ENCODE data around the gene RNPS1.

The RNPS1 gene, protein sequence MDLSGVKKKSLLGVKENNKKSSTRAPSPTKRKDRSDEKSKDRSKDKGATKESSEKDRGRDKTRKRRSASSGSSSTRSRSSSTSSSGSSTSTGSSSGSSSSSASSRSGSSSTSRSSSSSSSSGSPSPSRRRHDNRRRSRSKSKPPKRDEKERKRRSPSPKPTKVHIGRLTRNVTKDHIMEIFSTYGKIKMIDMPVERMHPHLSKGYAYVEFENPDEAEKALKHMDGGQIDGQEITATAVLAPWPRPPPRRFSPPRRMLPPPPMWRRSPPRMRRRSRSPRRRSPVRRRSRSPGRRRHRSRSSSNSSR

DNA sequence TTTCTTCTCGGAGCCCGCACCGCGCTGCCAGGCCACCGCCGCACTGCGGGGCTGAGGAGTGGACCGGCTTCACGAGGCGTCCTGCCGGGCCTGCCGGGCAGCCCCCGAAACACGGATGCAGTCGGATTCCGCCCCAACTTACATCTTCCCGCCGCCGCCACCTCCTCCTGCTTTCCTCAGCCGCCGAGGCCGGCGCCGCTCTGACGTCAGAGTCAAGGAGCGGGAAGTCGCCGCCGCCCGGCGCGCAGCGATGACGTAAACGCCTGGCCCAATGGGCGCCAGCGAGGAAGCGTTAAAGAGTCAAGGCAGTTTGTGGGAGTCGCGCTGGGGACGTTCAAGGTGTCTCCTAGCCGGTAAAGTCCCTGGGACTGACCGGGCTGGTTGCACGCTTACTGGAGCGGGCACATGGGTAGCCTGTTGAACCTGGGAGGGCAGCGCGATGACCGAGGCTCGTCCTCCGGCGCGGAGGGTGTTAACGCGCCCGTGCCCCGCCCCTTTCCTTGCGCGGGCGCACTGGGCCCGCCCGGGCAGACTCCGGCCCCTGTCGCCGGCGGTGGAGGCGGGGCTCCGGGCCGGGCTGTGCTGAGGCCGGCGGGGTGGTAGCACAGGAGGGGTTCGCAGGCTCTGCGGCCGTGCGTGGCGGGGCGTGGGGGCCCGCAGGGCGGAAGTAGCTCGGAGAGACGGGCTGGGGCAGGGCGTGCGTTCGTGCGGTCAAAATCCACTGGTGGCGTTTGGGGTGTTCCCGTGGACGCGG is at the start of gene RNPS1:
Gene RNPS1, minus strand, starts transcription at position 214 of the 754 bp plus-strand sequence. CDS start 3,483 bp downstream, outside the sequence.
- DNase-seq (ENCODE audit: low read depth): peak; percentile 84

DNA sequence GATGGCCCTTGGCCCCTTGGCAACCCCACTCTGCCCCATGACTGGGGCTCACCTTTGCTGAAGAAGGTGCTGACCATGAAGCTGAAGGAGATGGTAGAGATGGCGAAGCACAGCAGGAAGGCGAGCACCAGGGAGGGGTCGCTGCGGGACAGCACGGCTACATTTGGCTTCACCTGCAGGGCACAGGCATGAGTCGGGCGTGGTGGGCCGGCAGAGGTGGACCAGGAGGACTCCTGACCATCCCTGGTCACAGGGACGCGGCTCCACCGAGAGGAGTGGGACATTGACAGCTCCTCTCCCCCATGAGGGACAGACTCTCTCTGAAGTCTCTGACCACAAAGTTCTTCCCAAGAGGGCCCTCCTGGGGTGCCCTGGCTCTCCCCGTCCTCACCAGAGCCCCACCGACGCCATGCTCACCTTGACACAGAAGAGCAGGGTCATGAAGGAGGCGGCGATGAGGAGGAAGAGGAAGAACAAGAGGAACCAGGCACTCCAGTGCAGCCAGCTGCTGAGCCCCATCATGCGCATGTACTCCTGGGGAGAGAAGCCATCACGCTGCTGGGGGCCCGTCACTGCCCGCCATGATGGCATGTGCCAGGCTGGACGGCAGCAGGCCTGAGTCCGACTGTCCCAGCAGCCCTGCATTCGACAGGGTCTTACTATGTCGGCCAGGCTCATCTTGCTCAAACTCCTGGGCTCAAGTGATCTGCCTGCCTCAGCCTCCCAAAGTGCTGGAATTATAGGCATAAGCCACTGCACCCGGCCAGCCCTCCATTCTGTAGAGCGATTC is 49.5 kb upstream of the RNPS1 start:
- DNase-seq (ENCODE audit: low read depth): no peak

DNA sequence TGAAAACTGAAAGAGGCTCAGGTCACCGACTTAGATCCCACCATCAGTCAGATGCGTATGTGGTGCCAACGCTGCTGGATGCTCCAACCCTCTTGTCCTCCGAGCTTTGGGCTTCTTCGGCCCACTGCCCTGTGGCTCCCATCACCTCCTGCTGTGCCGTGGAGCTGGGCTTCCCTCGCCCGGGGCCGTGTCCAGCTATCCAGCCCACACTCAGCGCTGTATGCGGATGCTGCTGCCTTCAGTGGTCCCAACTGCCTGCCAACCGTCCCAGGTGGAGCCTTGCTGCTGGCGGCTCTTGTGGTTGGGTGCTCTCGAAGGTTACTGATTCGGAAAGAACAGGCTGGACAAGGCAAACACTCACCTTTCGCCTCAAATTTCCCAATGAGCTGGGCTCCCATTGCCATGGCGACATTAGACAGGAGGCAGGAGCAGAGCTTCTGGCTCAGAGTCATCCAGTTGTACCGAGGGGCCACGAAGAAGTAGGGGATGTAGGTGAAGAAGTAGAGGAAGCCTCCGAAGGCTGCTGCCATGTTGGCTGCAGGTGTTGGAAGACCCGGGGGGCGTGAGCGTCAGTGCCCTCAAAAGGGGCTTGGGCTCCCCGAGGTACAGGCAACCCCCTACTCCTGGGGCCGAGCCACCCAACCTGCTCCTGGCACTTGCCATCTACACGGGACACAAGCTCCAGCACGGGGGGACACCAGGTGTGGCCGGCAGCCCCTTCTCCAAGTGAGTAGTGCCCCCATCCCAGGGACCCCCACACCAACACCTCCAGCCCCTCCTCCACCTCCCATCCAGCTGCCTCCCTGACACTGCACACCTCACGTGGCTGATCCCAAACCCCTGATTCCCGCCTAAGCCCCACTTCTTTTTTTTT is 40.4 kb upstream of the RNPS1 start:
- no peak for DNase-seq (ENCODE audit: low read depth)

DNA sequence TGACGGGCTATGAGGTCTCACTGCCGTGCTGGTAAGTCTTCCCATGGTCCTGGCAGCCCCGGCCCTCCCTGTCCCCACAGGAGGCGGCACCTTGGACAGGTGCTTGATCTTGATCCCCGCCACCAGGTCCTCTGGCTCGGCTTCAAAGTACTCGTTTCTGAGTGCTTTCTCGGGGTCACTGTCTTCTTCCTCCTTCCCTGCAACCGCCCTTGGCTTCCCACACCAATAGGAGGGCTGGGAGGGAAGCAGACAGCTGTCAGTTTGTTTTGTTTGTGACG is 31.9 kb upstream of the RNPS1 start:
- no peak for DNase-seq (ENCODE audit: low read depth)

DNA sequence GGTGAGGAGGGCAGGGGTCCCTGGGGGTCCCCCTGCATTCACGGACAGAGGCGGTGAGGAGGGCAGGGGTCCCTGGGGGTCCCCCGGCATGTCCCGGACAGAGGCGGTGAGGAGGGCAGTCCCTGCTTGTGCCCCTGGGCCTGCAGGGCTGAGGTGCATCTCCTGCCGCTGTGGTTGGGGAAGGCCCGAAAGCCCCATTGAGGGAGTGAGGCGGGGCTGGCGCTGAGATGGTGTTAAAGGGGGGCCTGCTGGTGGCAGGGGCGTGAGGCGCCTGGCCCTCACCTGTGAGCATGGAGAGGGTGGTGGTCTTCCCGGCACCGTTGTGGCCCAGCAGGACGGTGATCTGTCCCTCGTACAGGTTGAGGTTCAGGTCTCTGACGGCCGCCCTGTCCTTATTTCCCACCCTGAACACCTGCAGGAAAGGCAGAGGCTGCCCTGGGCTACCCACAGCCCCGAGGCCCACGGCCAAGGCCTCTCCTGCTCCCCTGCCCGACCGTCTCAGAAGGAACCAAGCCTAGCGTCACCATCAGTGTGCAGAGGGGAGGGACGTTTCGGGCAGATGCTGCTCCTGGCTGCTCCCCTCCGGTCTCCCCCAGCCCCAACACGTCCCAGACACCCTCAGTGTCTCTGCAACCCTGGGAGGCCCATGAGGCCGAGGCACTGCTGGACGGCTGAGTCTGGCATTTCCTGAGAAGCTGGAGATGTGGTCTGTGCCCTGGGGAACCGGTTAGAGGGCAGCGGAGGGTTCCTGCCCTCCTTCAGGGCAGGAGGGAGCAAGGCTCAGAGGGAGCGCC is 31.4 kb upstream of the RNPS1 start:
- DNase-seq (ENCODE audit: low read depth): no peak

DNA sequence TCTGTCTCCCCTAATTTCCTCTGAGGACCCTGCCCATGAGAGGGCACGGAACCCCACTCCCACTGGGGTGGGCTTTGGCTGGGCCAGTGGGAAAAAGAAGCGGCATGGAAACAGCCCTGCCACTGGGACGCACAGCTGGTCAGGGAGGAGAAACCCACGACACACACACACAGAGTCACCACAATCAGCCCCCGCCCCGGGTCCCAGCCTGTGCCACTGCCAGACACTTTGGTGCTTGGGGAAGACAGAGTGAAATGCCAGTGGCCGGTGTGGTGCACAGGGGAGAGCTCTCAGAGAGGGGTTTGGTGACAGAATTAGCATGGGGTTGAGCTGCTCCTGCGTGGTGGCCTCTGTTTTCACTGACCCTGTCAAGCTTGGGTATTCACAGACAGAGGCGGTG is 30.7 kb upstream of the RNPS1 start:
- no peak for DNase-seq (ENCODE audit: low read depth)

DNA sequence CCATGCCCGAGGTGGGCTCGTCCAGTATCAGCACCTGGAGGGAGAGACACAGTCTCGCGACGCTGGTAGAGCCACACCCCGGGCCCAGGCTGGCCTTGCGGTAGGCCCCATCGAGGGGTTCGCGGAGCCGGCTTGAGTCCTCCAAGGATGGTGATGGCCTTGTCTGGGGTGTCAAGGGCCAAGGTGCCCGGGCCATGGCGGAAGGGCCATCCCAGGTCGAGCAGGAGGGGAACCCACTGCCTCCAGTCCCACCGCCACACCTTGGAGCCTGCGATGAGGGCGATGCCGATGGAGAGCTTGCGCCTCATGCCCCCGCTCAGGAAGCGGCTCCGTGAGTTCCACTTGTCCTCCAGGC is 29.6 kb upstream of the RNPS1 start:
- no peak for DNase-seq (ENCODE audit: low read depth)

DNA sequence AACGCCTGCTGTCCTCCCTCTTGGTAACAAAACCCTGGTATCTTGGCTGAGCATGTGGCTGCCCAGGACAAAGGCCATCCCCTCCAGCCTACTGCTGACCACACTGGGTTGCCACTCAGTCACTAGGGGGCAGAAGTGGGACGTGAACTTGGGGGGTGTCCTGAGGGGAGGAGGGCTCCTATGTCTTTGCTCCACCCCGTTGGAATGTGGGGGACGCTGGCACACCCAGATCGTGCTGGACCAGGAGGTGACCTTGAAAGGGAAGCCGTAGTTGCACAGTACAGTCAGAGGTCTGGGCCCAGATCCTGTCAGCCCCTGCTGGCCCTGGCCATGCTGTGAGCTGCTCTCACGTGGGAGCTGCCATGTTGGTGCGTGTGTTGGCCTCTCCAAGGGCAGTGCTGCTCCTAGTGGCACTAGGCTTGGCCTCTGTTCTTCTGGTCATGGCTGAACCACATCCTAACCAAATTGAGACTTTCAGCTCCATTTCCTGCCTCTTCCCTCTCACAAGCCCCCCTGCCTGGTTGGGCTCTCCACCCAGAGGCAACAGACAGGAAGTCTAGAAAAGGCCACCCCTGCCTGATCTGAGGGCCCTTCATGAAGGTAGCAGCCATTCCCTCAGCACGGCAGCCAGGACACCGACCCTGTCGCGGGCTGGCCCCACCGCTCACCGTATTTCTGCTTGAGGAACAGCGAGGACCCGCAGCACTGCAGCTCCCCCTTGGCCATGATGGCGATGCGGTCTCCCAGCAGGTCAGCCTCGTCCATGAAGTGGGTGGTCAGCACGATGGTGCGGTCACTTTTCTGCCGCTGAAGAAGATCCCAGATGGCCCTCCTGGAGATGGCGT is 29.0 kb upstream of the RNPS1 start:
- no peak for DNase-seq (ENCODE audit: low read depth)

DNA sequence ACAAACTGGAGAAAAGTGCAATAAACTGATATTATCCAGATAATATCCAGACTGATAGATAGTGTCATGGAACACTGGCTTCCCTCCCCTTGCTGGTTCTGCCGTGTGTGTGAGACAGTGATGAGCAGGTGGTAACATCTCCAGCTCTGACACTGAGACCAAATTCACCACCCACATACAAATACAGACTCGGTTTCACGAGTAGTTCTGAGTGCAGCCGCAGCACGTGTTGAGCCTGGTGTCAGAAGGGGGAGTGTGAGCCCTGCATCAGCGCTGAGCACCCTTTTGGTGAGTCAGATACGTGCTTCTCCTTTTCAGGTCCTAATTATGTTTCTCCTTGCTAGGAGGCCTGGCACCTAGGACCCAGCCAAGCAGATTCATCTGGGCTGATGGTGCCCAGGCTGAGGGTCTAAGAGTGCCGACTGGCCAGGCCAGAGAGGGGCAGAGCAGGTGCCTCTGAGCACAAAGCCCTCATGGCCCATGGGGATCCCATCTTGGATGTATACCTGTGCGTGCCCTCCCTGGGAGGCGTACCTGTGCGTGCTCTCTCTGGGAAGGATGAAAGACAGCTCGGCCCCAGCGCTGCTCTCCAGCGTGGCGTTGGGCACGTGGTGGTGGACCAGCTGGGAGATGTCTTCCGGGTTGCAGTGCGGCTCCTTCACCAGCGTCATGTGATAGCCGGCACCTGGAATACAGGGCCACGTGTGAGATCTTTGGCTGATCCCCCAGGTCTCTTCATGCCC is 27.3 kb upstream of the RNPS1 start:
- DNase-seq (ENCODE audit: low read depth): no peak

DNA sequence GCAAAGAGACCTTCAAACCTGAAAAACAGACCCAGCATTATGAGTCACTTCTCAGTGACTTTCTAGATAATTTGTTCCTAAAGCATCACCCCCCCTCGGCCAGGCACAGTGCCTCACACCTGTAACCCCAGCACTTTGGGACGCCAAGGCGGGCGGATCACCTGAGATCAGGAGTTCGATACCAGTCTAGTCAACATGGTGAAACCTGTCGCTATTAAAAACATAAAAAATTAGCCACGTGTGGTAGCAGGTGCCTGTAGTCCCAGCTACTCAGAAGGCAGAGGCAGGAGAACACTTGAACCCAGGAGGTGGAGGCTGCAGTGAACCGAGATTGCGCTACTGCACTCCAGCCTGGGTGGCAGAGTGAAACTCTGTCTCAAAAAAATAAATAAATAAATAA is 24.3 kb upstream of the RNPS1 start:
- no peak for DNase-seq (ENCODE audit: low read depth)

DNA sequence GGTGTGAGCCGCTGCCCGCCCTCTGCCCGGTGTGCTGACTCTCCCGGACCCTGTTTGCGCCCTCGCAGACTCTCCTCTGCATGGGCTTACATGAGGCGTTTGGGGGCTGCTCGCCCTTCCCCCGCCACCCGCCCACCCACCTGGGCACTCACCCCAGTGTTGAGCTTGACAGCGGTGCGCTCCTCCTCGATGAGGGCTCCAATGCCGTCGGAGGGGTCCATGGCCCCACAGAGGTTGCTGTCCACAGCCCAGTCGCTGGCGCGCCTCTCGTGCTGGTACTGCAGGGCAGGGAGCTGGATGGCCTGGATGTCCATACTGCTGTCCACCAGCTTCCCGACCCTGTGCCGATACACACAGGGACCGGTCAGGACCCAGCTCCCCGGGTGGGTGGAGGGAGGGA is 21.4 kb upstream of the RNPS1 start:
- DNase-seq (ENCODE audit: low read depth): no peak

DNA sequence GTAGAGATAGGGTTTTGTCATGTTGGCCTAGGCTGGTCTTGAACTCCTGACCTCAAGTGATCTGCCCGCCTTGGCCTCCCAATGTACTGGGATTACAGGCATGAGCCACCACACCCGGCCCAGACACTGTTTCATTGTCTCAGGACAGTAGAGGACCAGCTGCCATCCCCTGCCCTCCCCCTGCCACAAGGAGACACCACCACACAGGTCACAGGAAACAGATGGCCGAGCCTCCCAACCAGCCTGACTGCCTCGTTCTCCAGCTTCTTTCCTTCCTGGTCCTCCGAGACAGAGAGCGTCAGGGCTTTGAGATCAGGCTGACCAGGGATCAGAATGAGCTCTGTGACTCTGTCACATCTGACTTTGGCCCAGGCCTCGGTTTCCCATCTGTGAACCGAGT is 20.8 kb upstream of the RNPS1 start:
- no peak for DNase-seq (ENCODE audit: low read depth)

DNA sequence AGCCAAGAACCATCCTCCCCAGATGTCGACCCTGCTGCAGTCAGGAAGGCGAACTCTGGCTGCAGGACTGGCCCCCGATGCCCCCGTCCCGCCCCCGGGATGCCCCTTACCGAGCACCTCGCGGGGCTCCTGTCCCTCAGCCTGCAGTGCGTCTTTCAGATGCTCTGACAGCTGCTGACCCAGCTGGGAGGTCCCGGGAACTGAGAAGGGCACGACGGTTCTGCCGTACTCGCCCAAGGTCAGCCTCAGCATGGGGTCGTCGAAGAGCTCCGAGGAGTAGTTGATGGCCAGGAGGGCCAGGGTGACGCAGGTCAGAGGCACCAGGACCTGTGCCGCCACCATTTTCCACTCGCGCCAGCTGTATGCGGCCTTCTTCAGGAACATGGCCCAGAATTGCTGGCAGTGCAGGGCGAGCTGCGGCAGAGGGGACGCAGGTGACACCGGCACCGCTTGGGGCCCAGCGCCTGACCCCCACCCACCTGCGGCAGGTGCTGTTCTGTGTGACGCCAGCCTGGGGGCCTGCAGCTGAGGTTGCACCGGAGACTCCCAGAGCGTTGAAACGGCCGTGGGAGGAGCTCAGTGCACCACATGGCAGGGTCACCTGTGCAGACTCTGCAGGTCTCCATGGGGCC is 20.1 kb upstream of the RNPS1 start:
- no peak for DNase-seq (ENCODE audit: low read depth)

DNA sequence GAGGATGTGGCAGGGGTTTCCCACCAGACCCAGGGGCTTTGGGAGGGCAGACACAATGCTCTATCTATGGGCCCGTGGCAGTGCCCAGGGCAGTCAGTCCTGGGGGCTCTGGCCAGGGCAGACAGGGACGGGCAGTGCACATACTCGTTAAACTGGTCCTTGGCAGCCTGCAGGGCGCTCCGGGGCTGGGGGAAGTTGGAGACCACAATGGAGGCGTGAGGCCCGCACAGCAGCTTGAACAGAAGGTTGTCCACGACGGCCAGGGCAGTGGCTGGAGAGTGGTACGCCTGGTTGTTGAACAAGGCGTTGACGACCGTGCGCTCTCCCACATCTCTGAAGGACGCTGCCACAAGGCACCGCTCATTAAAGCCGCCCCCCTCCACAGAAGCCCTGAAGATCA is 18.6 kb upstream of the RNPS1 start:
- DNase-seq (ENCODE audit: low read depth): no peak

DNA sequence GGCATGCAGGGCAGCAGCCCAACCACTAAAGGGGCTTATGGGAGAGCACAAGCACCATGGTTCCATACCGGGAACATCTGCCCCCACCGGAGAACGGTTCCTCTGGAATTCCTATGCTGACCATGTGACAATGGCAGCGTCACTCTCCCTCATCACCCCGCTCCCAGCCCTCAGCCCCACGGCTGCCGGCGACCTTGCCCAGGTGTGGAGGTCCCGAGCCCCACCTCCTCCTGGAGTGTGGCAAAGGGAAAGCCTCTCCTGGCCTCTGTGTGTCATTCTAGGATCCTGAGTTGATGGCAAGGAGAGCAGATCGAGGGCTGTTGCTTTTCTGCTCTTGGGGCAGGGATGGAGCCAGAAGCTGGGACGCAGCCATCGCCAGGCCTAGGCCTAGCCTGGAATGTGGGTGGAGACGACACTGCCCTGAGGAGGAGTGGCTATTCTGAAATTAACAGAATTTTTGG is 17.8 kb upstream of the RNPS1 start:
- DNase-seq (ENCODE audit: low read depth): no peak

DNA sequence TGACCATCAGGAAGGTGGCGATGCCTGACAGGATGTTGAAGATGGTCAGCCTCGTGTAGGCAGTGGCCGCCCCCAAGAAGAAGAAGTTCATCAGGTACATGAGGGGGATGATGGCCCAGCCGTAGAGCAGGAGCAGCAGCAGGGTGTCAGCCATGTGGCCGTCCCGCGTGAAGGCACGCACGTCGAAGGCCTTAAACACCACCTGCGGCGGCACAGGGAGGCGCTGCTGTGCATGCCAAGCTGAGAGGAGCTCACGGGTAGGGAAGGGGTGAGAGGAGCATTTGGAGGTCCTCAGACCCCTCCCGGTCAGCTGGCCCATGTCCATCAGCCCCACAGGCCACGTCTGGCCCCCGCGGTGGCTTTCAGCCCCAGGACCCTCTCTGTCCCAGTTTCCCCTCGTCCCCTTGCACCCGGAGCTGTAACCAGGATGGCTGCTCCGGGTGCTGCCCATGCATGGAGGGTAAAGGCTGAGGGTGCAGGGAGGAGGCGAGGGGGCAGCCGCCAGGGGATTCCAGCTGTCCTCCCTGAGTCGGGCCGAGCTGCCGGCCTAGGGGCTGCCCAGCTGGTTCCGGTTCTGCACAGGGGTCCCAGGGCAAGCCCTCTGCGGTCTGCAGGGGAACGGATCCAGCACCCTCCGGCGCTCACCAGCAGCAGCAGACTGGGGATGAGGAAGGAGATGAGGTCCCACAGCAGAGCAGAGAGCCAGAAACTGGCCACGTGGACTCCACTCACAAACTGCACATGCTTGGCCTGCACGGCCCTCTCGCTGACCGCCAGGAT is 17.1 kb upstream of the RNPS1 start:
- no peak for DNase-seq (ENCODE audit: low read depth)

DNA sequence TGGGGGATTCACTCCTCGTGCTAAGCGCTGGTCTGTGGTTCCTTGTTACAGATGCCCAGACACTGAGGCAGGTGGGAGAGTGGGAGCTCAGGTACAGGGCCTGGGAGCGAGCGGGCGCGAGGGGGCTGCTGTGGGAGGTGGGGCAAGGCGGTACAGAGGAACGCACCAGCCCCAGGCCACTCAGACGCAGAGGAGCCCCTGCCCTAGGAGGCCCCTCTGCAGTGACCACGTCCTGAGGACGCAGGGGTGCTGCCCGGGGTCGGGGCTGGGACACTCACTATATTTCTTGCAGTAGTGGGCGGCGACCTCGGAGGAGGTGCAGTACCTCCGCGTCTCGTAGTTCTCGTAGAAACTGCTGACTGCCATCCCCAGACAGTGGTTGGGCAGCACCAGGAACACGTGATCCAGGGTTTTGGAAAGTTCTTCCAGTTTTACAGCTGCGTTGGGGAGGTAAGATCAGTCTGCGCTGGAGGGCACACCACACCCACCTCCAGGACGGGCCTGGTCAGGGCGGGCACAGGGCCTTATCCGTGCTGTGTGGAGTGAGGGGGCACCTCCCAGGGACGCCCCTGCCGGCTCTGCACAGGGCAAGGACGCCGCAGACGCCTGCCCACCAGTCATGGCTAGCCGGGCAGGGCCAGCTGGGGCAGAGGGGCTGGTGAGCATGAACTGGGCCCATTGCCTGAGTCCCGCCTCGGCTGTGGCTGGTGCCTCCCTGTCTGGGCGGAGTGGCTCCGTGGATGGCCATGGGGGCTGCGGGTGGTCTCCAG is 16.3 kb upstream of the RNPS1 start:
- no peak for DNase-seq (ENCODE audit: low read depth)

Data from HS-5 (cell line).